Measurements from ENCODE around the gene HYKK. TPM values are rescaled to one million over a fixed set of nuclear protein-coding genes. Genes with fewer than 3 reads are reported as not detected.

HYKK gene
- total RNA-seq, 1 donor: 5.1 TPM

DNA sequence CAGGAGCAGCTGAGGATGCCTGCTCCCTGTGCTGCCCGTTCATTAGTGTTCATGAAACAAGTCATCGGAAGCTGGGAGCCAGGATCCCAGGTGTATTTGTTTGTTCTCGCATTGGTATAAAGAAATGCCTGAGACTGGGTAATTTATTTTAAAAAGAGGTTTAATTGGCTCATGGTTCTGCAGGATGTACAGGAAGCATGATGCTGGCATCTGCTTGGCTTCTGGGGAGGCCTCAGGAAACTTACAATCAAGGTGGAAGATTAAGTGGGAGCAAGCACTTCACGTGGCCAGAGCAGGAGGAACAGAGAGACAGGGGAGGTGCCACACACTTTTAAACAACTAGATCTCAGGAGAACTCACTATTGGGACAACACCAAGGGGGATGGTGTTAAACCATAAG lies 5.5 kb upstream of the HYKK start:
- no peaks in the 10 kb centered on the region for H3K27me3 ChIP-seq (ENCODE audit: insufficient read depth, low read length)
- no peaks in the 10 kb centered on the region for H3K9me3 ChIP-seq (ENCODE audit: low read depth, low read length)
- no peak overlapping the region for H2AFZ ChIP-seq (ENCODE audit: low read length)
- peaks cover 2% of the 10 kb centered on the region for H3K4me1 ChIP-seq (ENCODE audit: insufficient read depth, low read length)
- no peak for DNase-seq (ENCODE audit: insufficient read length, low spot score, missing footprints)
- no peak for TF ChIP-seq CTCF (IDR thresholded peaks at IDR 0.05; ENCODE audit: extremely low read depth, low read depth, low read length)
- no peaks in the 10 kb centered on the region for H3K79me2 ChIP-seq (ENCODE audit: insufficient read depth, low read length)
- H3K27ac ChIP-seq (ENCODE audit: low read depth, low read length): no peak overlapping the region
- H3K36me3 ChIP-seq (ENCODE audit: insufficient read depth, low read length): peaks cover 38% of the 10 kb centered on the region
- no peaks in the 10 kb centered on the region for H4K20me1 ChIP-seq (ENCODE audit: insufficient read depth, low read length)
- H3K4me3 ChIP-seq (ENCODE audit: insufficient read depth, low read length): no peak overlapping the region
- no peak overlapping the region for H3K4me2 ChIP-seq (ENCODE audit: insufficient read depth, low read length)

- H3K4me1 ChIP-seq (ENCODE audit: insufficient read depth, low read length): peaks cover 3% of the 10 kb centered on the region
- no peaks in the 10 kb centered on the region for H3K9me3 ChIP-seq (ENCODE audit: low read depth, low read length)
- H3K36me3 ChIP-seq (ENCODE audit: insufficient read depth, low read length): peaks cover 31% of the 10 kb centered on the region
- no peak for TF ChIP-seq CTCF (IDR thresholded peaks at IDR 0.05; ENCODE audit: extremely low read depth, low read depth, low read length)
- H2AFZ ChIP-seq (ENCODE audit: low read length): no peak overlapping the region
- H3K4me2 ChIP-seq (ENCODE audit: insufficient read depth, low read length): no peak overlapping the region
- no peaks in the 10 kb centered on the region for H4K20me1 ChIP-seq (ENCODE audit: insufficient read depth, low read length)
- H3K27ac ChIP-seq (ENCODE audit: low read depth, low read length): no peak overlapping the region
- no peaks in the 10 kb centered on the region for H3K27me3 ChIP-seq (ENCODE audit: insufficient read depth, low read length)
- H3K79me2 ChIP-seq (ENCODE audit: insufficient read depth, low read length): no peaks in the 10 kb centered on the region
- H3K4me3 ChIP-seq (ENCODE audit: insufficient read depth, low read length): no peak overlapping the region
- no peak for DNase-seq (ENCODE audit: insufficient read length, low spot score, missing footprints)
These were observed 4.7 kb upstream of the HYKK start for GRCh38 chr15:78502641-78503040.

DNA sequence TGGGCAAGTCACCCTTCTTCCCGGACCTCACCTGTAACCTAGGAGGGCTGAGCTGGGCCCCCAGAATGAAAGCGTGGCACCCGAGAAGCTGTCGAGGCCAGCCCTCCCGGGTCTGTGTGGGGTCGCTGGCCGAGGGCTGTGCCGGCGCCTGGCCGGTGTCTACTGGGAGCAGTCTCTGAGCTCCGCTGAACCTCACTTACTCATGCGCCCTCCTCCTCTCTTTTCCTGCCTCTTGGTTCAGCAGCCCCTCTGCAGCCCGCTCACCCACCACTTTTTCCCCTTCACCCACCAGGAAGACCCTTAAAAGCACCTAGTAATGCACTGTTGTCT lies 419 bp downstream of the HYKK start:
- peak; percentile 88 for DNase-seq (ENCODE audit: insufficient read length, low spot score, missing footprints)
- TF ChIP-seq CTCF (IDR thresholded peaks at IDR 0.05; ENCODE audit: extremely low read depth, low read depth, low read length): no peak
- Histone ChIP-seq H3K4me1 (ENCODE audit: insufficient read depth, low read length) (peaks cover 11% of the 10 kb centered on the region), H3K9me3 (ENCODE audit: low read depth, low read length) (no peaks in the 10 kb centered on the region), H3K4me3 (ENCODE audit: insufficient read depth, low read length) (peak overlapping the region; percentile 86), H3K27me3 (ENCODE audit: insufficient read depth, low read length) (no peaks in the 10 kb centered on the region), H3K36me3 (ENCODE audit: insufficient read depth, low read length) (no peaks in the 10 kb centered on the region), H4K20me1 (ENCODE audit: insufficient read depth, low read length) (no peaks in the 10 kb centered on the region), H3K79me2 (ENCODE audit: insufficient read depth, low read length) (no peaks in the 10 kb centered on the region), H3K4me2 (ENCODE audit: insufficient read depth, low read length) (peak overlapping the region; percentile 89), H2AFZ (ENCODE audit: low read length) (peak overlapping the region; percentile 94), H3K27ac (ENCODE audit: low read depth, low read length) (peak overlapping the region; percentile 54)

GRCh38 chr15:78508272-78508671 lies 895 bp downstream of the HYKK start:
- no peaks in the 10 kb centered on the region for H3K27me3 ChIP-seq (ENCODE audit: insufficient read depth, low read length)
- no peak for TF ChIP-seq CTCF (IDR thresholded peaks at IDR 0.05; ENCODE audit: extremely low read depth, low read depth, low read length)
- peaks cover 11% of the 10 kb centered on the region for H3K4me1 ChIP-seq (ENCODE audit: insufficient read depth, low read length)
- peak overlapping the region; percentile 86 for H3K4me3 ChIP-seq (ENCODE audit: insufficient read depth, low read length)
- H3K27ac ChIP-seq (ENCODE audit: low read depth, low read length): no peak overlapping the region
- H4K20me1 ChIP-seq (ENCODE audit: insufficient read depth, low read length): no peaks in the 10 kb centered on the region
- H3K36me3 ChIP-seq (ENCODE audit: insufficient read depth, low read length): no peaks in the 10 kb centered on the region
- H3K79me2 ChIP-seq (ENCODE audit: insufficient read depth, low read length): no peaks in the 10 kb centered on the region
- no peak for DNase-seq (ENCODE audit: insufficient read length, low spot score, missing footprints)
- peak overlapping the region; percentile 89 for H3K4me2 ChIP-seq (ENCODE audit: insufficient read depth, low read length)
- no peaks in the 10 kb centered on the region for H3K9me3 ChIP-seq (ENCODE audit: low read depth, low read length)
- peak overlapping the region; percentile 94 for H2AFZ ChIP-seq (ENCODE audit: low read length)

Data from osteoblast (primary cell).